ENCODE results near the gene LPA.

Gene LPA

GRCh38 chr6:160509610-160510009, 154.5 kb downstream of the LPA start:
- TF ChIP-seq, protein P1, sequence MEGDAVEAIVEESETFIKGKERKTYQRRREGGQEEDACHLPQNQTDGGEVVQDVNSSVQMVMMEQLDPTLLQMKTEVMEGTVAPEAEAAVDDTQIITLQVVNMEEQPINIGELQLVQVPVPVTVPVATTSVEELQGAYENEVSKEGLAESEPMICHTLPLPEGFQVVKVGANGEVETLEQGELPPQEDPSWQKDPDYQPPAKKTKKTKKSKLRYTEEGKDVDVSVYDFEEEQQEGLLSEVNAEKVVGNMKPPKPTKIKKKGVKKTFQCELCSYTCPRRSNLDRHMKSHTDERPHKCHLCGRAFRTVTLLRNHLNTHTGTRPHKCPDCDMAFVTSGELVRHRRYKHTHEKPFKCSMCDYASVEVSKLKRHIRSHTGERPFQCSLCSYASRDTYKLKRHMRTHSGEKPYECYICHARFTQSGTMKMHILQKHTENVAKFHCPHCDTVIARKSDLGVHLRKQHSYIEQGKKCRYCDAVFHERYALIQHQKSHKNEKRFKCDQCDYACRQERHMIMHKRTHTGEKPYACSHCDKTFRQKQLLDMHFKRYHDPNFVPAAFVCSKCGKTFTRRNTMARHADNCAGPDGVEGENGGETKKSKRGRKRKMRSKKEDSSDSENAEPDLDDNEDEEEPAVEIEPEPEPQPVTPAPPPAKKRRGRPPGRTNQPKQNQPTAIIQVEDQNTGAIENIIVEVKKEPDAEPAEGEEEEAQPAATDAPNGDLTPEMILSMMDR (conservative IDR thresholded peaks at IDR 0.05; ENCODE audit: low read length) = no peak
- no peak for DNase-seq (ENCODE audit: low read depth)
- H3K4me3 ChIP-seq (ENCODE audit: low read length) = no peak overlapping the region

DNA sequence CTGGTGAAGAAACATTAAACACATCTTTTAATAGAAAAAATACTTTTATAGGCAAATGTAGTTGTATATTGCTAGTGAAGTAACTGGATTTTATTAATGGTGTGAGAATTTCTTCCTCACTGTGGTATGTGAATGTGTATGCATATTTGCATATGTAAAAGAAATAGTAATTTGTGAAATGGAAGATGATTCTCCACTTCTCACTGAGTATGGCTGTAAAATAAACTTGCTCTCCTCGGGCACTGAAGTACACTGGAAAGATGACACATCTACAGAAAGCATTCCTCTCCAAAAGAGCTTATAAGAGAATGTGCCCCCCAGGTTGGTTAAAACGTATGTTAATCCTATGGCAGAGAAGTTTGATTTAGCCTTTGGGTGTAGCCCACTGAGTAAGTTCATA, 155.5 kb downstream of the LPA start:
- H3K4me3 ChIP-seq (ENCODE audit: low read length) = no peak overlapping the region
- no peak for DNase-seq (ENCODE audit: low read depth)
- TF ChIP-seq, protein P1 (conservative IDR thresholded peaks at IDR 0.05; ENCODE audit: low read length) = no peak

DNA sequence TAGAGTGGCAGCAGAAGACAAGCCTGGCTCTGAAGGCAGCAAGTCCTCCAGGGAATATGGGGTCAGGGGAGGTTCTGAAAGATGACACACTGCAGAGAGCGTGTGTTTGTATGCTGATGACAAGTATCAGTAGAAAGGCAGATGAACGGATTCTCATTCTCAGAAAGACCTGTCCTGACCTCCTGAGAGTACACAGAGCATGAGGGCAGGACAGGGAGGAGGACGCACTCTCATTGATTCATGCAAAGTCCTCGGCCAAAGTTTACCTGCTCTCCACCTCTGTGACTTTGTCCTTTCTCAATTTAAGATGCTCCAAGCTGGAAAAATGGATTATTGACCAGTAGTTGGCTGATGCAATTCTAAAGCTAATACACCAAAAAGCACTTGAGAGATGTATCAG, 156.7 kb downstream of the LPA start:
- TF ChIP-seq, protein P1 (conservative IDR thresholded peaks at IDR 0.05; ENCODE audit: low read length) = no peak
- no peak overlapping the region for H3K4me3 ChIP-seq (ENCODE audit: low read length)
- DNase-seq (ENCODE audit: low read depth) = no peak

GRCh38 chr6:160505970-160506369, 158.1 kb downstream of the LPA start:
- no peak overlapping the region for H3K4me3 ChIP-seq (ENCODE audit: low read length)
- TF ChIP-seq, protein P1 (conservative IDR thresholded peaks at IDR 0.05; ENCODE audit: low read length) = no peak
- no peak for DNase-seq (ENCODE audit: low read depth)

- TF ChIP-seq, protein P1 (conservative IDR thresholded peaks at IDR 0.05; ENCODE audit: low read length) = no peak
- no peak overlapping the region for H3K4me3 ChIP-seq (ENCODE audit: low read length)
- no peak for DNase-seq (ENCODE audit: low read depth)
Observed at GRCh38 chr6:160500639-160501038, 163.4 kb downstream of the LPA start.

- no peak overlapping the region for H3K4me3 ChIP-seq (ENCODE audit: low read length)
- DNase-seq (ENCODE audit: low read depth) = no peak
- TF ChIP-seq, protein P1 (conservative IDR thresholded peaks at IDR 0.05; ENCODE audit: low read length) = no peak
Observed at GRCh38 chr6:160494576-160494975, 169.5 kb downstream of the LPA start.

DNA sequence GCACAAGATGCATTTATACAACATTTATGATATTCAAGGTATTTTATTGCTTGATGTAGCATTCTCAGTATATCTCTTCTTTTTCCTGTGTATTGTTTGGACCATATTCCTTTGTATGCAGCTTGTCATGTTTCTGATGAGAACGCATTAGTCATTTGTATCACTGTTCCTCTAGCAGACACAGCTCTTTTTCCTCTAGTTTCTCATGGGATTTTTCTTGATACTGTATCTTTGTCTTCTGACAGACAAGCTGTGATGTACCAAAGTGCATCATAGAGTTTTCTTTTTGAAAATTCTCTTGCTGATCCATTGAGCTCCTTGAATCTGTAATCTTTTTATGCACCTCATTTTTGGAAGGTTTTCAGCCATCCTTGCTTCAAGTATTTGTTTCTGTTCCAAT, 175.0 kb downstream of the LPA start:
- no peak overlapping the region for H3K4me3 ChIP-seq (ENCODE audit: low read length)
- DNase-seq (ENCODE audit: low read depth) = no peak
- TF ChIP-seq, protein P1 (conservative IDR thresholded peaks at IDR 0.05; ENCODE audit: low read length) = no peak

All from AG10803 (cell line).